Activated B cell treated with CpG ODN at 0.5 μM for 24 hours (primary cell): ENCODE results near the gene SH2D3C. TPM values are rescaled to one million over a fixed set of nuclear protein-coding genes. Genes with fewer than 3 reads are reported as not detected.

Experiments
- ATAC-seq: fragments of 200-7000 bp; cut with Tn5 transposase; one replicate; pipeline ENCODE4 v1.10.0; 2021; ENCODE audit warnings: low read depth, mild to moderate bottlenecking, moderate library complexity
- CTCF ChIA-PET: fragments of 350-600 bp; sonication (Branson Sonifier 250); formaldehyde crosslinking; loops from one replicate; lab custom pipeline; 2021; ENCODE audit warnings: antibody characterized with exemption; lab: Charles Lee
- POLR2A ChIA-PET: fragments of 350-600 bp; sonication (Branson Sonifier 250); formaldehyde crosslinking; loops from one replicate; lab custom pipeline; 2021; ENCODE audit warnings: antibody characterized with exemption; lab: Charles Lee
- DNase-seq: peaks from one replicate; pipeline ENCODE4 v3.0.0; 2022
- H3K27ac Mint-ChIP-seq: one replicate; pipeline ENCODE4 v1.8.0; 2020; ENCODE audit warnings: mixed read lengths
- H3K27me3 Mint-ChIP-seq: one replicate; pipeline ENCODE4 v1.8.0; 2021; ENCODE audit warnings: mixed read lengths
- H3K36me3 Mint-ChIP-seq: one replicate; pipeline ENCODE4 v1.8.0; 2021; ENCODE audit warnings: low read depth, mixed read lengths
- H3K4me1 Mint-ChIP-seq: one replicate; pipeline ENCODE4 v1.8.0; 2021; ENCODE audit warnings: mixed read lengths
- H3K4me3 Mint-ChIP-seq: one replicate; pipeline ENCODE4 v1.8.0; 2020; ENCODE audit warnings: mild to moderate bottlenecking, mixed read lengths
- H3K9me3 Mint-ChIP-seq: one replicate; pipeline ENCODE4 v1.8.0; 2020; ENCODE audit warnings: mixed read lengths
- intact Hi-C: fragments of 100-400 bp; cut with micrococcal nuclease; formaldehyde crosslinking; loops from one replicate; pipeline ENCODE4 v1.15.1; 2024
- total RNA-seq: library from RNA; stranded (reverse); gene quantifications from 2 replicates; pipeline ENCODE4 v1.2.3, GENCODE V29; 2022
- TF ChIP-seq, protein P1 (sequence below): fragments of 200-600 bp; IDR thresholded peaks from one replicate; pipeline ENCODE4 v1.8.0; 2022; ENCODE audit warnings: antibody characterized with exemption, mild to moderate bottlenecking

The SH2D3C gene, protein sequence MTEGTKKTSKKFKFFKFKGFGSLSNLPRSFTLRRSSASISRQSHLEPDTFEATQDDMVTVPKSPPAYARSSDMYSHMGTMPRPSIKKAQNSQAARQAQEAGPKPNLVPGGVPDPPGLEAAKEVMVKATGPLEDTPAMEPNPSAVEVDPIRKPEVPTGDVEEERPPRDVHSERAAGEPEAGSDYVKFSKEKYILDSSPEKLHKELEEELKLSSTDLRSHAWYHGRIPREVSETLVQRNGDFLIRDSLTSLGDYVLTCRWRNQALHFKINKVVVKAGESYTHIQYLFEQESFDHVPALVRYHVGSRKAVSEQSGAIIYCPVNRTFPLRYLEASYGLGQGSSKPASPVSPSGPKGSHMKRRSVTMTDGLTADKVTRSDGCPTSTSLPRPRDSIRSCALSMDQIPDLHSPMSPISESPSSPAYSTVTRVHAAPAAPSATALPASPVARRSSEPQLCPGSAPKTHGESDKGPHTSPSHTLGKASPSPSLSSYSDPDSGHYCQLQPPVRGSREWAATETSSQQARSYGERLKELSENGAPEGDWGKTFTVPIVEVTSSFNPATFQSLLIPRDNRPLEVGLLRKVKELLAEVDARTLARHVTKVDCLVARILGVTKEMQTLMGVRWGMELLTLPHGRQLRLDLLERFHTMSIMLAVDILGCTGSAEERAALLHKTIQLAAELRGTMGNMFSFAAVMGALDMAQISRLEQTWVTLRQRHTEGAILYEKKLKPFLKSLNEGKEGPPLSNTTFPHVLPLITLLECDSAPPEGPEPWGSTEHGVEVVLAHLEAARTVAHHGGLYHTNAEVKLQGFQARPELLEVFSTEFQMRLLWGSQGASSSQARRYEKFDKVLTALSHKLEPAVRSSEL
- total RNA-seq: 49.2 and 51.8 TPM in 2 replicates

DNA sequence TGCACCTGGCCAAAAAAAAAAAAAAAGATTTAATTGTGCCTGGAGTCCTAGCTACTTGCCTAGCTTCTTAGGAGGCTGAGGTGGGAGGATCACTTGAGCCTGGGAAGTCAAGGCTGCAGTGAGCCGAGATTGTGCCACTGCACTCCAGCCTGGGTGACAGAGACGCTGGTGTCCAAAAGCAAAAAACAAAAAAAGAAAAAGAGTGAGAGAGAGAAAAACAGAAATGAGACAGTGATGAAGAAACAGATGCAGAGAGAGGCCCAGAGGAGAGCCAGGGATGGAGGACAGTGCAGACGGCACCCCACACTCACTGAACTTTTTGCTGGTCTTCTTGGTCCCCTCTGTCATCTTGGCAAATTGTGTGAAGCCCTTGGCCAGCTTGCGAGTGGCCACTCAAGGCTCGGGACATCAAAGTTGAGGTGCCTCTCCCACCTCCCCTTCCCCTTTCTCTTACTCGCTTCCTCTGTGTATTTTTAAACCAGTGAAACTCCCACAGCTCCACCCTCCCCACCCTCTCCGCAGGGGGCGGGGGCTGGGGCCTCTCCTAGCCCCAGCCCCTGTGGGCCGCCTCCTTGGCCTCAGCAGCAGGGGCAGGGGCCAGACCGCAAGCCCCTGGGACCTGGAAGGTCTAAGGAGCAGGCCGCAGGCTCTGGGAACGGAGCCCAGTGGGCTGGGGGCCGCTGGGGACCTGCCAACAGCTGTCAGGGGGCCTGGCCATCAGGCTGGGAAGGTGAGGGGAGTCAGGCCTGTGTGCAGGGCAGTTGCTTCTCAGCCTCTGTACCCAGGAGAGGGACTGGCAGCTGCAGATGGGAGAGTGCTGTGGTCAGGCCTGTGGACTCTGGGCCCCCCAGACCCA lies at the start of gene SH2D3C:
Gene SH2D3C, minus strand, starts transcription at position 387 of the 856 bp plus-strand sequence. Its CDS starts 39 bp downstream, at position 348.
- H3K4me3 Mint-ChIP-seq: peak within 1 kb of the TSS; percentile 94
- ATAC-seq: peak; percentile 52
- POLR2A ChIA-PET: interaction anchor here (0.6 to 3.7 kb wide), 29 partner anchors 8 to 865 kb away, joined by 3 to 65 read pairs (median 5); partner anchors contain the start of genes LRSAM1, PTRH1, RPL12 and SLC25A25
- intact Hi-C loops: loop anchor here (1.0 to 5.0 kb wide), 3 partner anchors 7 to 349 kb away; partner anchors contain the start of genes LRSAM1, PTGES2 and RPL12
- no peaks in the 10 kb centered on the region for H3K27me3 Mint-ChIP-seq
- peak; percentile 66 for DNase-seq
- H3K36me3 Mint-ChIP-seq: peaks cover 25% of the 10 kb centered on the region
- TF ChIP-seq, protein P1, sequence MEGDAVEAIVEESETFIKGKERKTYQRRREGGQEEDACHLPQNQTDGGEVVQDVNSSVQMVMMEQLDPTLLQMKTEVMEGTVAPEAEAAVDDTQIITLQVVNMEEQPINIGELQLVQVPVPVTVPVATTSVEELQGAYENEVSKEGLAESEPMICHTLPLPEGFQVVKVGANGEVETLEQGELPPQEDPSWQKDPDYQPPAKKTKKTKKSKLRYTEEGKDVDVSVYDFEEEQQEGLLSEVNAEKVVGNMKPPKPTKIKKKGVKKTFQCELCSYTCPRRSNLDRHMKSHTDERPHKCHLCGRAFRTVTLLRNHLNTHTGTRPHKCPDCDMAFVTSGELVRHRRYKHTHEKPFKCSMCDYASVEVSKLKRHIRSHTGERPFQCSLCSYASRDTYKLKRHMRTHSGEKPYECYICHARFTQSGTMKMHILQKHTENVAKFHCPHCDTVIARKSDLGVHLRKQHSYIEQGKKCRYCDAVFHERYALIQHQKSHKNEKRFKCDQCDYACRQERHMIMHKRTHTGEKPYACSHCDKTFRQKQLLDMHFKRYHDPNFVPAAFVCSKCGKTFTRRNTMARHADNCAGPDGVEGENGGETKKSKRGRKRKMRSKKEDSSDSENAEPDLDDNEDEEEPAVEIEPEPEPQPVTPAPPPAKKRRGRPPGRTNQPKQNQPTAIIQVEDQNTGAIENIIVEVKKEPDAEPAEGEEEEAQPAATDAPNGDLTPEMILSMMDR: no peak
- no peaks in the 10 kb centered on the region for H3K9me3 Mint-ChIP-seq
- CTCF ChIA-PET: interaction anchor here (0.9 to 2.7 kb wide), 6 partner anchors 9 to 142 kb away, joined by 3 to 11 read pairs (median 3); partner anchors contain the start of genes ST6GALNAC4 and TOR2A
- H3K27ac Mint-ChIP-seq: peak within 1 kb of the TSS; percentile 98
- H3K4me1 Mint-ChIP-seq: peaks cover 69% of the 10 kb centered on the region

DNA sequence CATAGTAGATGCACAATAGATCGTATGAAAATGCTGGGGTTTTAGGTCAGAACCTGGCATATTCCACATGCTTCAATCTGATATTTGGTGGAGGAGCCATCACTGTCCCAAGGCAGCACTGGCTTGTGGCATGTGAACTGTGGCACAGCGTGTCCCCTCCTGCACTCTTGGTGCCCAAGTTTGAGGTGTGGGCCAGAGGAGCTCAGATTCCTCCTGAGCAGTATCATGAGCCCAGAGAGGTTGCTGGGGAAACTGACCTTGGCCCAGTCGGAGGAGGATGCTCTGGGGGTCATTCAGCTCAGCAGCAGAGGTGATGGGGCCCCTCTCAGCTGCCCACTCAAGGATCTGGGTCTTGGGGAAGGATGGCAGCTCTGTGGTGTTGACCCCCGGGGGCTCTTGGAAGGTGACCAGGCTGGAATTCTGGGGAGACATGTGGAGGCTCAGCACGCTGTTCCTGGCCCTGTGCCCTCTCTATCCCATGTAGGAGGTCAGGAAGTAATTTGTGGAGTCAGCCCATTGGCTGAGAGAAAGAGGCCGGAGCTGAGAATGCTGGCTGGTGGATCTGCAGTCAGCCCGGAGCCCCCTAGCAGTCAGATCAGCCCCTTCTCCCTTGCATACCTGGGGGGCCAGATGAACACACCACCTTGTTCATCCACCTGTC lies 47.9 kb upstream of the SH2D3C start:
- TF ChIP-seq, protein P1: no peak
- Mint-ChIP-seq H3K36me3 (peaks cover 5% of the 10 kb centered on the region), H3K4me3 (no peak overlapping the region), H3K4me1 (no peaks in the 10 kb centered on the region), H3K27ac (no peak overlapping the region), H3K27me3 (no peaks in the 10 kb centered on the region), H3K9me3 (no peaks in the 10 kb centered on the region)
- no peak for DNase-seq
- ChIA-PET POLR2A (no interaction called here), CTCF (no interaction called here)
- no peak for ATAC-seq
- intact Hi-C loops: no loop called here

DNA sequence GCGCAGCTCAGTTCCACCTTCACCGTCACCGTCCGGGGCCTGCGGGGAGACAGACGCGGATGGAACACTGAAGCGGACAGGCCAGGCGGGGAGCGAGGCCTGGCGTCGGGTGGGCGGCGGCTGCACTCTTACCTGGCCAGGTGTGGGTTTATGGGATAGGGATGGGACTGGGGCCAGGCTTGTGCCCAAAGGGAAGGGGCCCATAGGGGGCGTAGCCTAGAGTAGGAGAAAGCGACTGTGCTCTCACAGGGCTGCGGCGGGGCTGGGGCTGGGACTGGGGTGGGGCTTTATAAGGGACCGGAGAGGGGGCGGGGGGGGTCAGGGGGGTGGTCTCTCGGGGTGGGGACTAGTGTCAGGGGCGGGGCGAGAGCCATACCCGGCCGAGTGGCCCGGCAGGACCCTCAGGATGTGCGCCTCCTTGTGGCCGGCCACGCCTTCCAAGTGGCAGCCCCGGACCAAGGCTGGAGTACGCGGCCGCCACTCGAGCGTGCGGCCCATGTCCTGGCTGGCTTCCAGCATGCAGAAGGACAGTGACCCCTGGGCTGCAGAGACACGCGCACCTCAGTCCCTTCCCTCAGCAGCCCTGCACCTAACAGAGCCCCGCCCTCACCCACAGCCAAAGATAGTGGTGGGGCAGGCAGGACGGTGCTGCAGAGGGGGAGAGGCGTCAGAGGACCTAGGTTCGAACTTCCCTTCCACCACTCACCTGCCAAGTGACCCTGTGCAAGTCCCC lies 47.0 kb upstream of the SH2D3C start:
- Mint-ChIP-seq H3K36me3 (peaks cover 5% of the 10 kb centered on the region), H3K4me3 (no peak overlapping the region), H3K27ac (no peak overlapping the region), H3K4me1 (no peaks in the 10 kb centered on the region), H3K9me3 (no peaks in the 10 kb centered on the region), H3K27me3 (no peaks in the 10 kb centered on the region)
- TF ChIP-seq, protein P1: no peak
- intact Hi-C loops: no loop called here
- ATAC-seq (no peak), DNase-seq (no peak)
- POLR2A ChIA-PET: no interaction called here
- CTCF ChIA-PET: no interaction called here

DNA sequence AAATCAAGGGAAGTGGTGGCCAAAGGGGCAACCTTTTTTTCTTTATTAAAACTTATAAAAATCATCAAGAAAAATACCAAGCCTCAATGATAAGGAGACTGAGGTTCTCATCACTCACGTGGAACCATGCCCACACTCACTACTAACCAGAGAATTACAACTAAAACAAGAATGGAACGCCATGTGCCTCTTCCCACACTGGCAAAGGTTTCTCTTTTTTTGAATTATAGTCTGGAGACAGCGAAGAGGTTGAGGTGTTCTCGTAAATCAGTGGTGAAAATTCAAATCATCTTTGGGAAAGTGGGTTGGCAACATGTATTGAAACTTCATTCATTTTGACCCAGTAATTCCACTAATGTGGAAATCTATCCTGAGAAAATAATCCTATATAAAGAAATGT lies 43.6 kb upstream of the SH2D3C start:
- DNase-seq (no peak), ATAC-seq (no peak)
- ChIA-PET POLR2A (interaction anchor here (0.6 kb wide), 1 partner anchor 10 kb away, joined by 8 read pairs; no protein-coding TSS in a partner anchor), CTCF (no interaction called here)
- no peaks in the 10 kb centered on the region for H3K4me1 Mint-ChIP-seq
- H3K36me3 Mint-ChIP-seq: peaks cover 21% of the 10 kb centered on the region
- no peaks in the 10 kb centered on the region for H3K27me3 Mint-ChIP-seq
- H3K4me3 Mint-ChIP-seq: no peak overlapping the region
- TF ChIP-seq, protein P1: no peak
- intact Hi-C loops: no loop called here
- no peak overlapping the region for H3K27ac Mint-ChIP-seq
- H3K9me3 Mint-ChIP-seq: no peaks in the 10 kb centered on the region
